Karpas-422 (cell line): ENCODE measurements around the gene MAN1C1. TPM values are rescaled to one million over a fixed set of nuclear protein-coding genes. Genes with fewer than 3 reads are reported as not detected.

Experiments
- DNase-seq: peaks from one replicate; pipeline ENCODE4 v3.0.0-alpha.2; 2015
- H2AFZ ChIP-seq: fragments of 200-600 bp; sonication (generic); 2 replicates; pipeline ENCODE4 v1.6.1; 2014; ENCODE audit warnings: antibody characterized with exemption, low read length, mixed read lengths
- H3K27ac ChIP-seq: fragments of 200-600 bp; sonication (generic); 2 replicates; pipeline ENCODE4 v1.5.1; 2014; ENCODE audit warnings: mild to moderate bottlenecking, low read length, moderate library complexity
- H3K27me3 ChIP-seq: fragments of 200-600 bp; sonication (generic); 2 replicates; pipeline ENCODE4 v1.6.1; 2014; ENCODE audit warnings: low read length, mixed read lengths
- H3K36me3 ChIP-seq: fragments of 200-600 bp; sonication (generic); 2 replicates; pipeline ENCODE4 v1.6.1; 2014; ENCODE audit warnings: low read length, mixed read lengths; ENCODE audit not compliant: insufficient read depth
- H3K4me1 ChIP-seq: fragments of 200-600 bp; sonication (generic); 2 replicates; pipeline ENCODE4 v1.6.1; 2014; ENCODE audit warnings: mild to moderate bottlenecking, low read length, mixed read lengths
- H3K4me2 ChIP-seq: fragments of 200-600 bp; sonication (generic); 2 replicates; pipeline ENCODE4 v1.6.1; 2014; ENCODE audit warnings: low read length, low read depth, mild to moderate bottlenecking; ENCODE audit not compliant: poor library complexity, severe bottlenecking
- H3K4me3 ChIP-seq: fragments of 200-600 bp; sonication (generic); 2 replicates; pipeline ENCODE4 v1.5.1; 2014; ENCODE audit warnings: mild to moderate bottlenecking, antibody characterized with exemption, low read length, mixed read lengths
- H3K79me2 ChIP-seq: fragments of 200-600 bp; sonication (generic); 2 replicates; pipeline ENCODE4 v1.6.1; 2014; ENCODE audit warnings: mild to moderate bottlenecking, low read length, mixed read lengths
- H3K9ac ChIP-seq: fragments of 200-600 bp; sonication (generic); 2 replicates; pipeline ENCODE4 v1.6.0; 2014; ENCODE audit warnings: low read length
- H3K9me2 ChIP-seq: fragments of 200-600 bp; sonication (generic), shearing (Covaris generic); replicated peaks from 2 replicates; pipeline ENCODE4 v1.6.0; 2014; ENCODE audit warnings: mild to moderate bottlenecking, low read length, moderate library complexity; ENCODE audit not compliant: insufficient read depth
- H3K9me3 ChIP-seq: fragments of 300-700, 200-600 bp; sonication (generic); 2 replicates; pipeline ENCODE4 v1.6.1; 2014; ENCODE audit warnings: low read length, mixed read lengths
- H4K20me1 ChIP-seq: fragments of 200-600 bp; sonication (generic); 2 replicates; pipeline ENCODE4 v1.6.1; 2014; ENCODE audit warnings: mild to moderate bottlenecking, antibody characterized with exemption, low read length, low read depth; ENCODE audit not compliant: insufficient read depth
- total RNA-seq: library from RNA; depleted of rRNA; stranded (reverse); fragments of >200 nt; shearing (Covaris generic); gene quantifications from 2 replicates; pipeline ENCODE4 v1.2.3, GENCODE V29; 2014; ENCODE audit warnings: low replicate concordance

Gene MAN1C1
- total RNA-seq, 1 experiment from 2014 or later = not detected

DNA sequence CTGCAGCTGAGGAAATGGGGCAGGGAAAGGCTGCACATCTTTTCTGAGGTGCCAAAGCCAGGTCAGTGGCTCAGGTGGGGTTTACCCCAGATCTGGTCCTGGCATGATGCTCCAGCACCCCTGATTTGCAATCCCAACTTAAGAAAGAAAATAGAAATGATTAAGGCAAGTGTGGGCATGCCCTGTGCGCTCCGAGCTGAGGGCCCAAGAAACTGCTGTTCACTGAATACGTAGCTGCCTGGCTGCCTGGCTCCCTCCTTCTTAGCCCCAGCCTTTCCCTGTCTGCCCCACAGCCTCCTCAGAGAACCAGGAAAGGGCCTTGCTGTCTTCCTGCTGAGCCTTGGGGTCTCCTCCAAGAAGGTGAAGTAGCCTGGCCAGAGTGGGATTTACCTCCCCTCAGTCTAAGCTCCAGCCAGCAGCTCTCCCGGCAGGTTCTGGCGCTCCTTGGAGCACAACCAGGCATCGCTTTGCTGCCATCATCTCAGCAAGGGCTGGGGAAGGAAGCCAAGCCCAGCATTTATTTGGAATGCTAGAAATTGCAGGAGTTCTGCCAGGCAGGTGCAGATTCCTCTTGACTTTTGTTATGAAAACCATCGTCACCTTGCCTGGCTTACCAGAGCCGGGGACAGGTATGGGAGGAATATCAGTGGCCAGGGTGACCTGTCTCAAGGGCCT is 132.1 kb downstream of the MAN1C1 start:
- H3K27me3 ChIP-seq = no peaks in the 10 kb centered on the region
- H3K9me3 ChIP-seq = no peaks in the 10 kb centered on the region
- H3K4me2 ChIP-seq = no peak overlapping the region
- no peak overlapping the region for H3K27ac ChIP-seq
- H4K20me1 ChIP-seq = peaks cover 12% of the 10 kb centered on the region; the same call in 1 of the 2 replicates
- H3K79me2 ChIP-seq = no peaks in the 10 kb centered on the region
- H3K9me2 ChIP-seq = no peaks in the 10 kb centered on the region
- no peak for DNase-seq
- H3K36me3 ChIP-seq = no peaks in the 10 kb centered on the region
- H3K4me1 ChIP-seq = no peaks in the 10 kb centered on the region
- no peak overlapping the region for H2AFZ ChIP-seq
- H3K9ac ChIP-seq = no peak overlapping the region
- no peak overlapping the region for H3K4me3 ChIP-seq

DNA sequence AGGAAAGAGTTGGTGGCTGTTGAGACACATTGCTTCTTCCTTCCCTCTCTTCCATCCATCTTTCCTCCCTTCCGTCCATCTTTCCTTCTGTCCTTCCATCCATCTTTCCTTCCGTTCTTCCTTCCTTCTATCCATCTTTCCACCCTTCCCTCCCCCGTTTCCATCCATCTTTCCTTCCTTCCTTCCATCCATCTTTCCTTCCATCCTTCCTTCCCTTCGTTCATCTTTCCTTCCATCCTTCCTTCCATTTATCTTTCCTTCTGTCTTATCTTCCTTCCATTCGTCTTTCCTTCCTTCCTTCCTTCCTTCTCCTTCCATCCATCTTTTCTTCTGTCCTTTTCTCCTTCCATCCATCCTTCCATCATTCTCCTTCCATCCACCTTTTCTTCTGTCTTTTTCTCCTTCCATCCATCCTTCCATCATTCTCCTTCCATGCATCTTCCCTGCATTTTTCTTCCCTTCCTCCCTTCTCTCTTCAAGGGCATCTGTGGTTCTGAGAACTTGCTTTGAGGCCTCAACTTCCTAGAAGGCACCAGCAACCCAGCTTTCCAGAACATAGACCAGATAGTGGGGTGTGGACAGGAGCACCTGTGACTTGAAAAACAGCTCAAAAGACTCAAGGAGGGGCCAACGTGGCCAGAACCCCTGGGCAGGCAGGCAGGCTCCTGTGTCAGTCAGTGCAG is 134.5 kb downstream of the MAN1C1 start:
- no peaks in the 10 kb centered on the region for H3K4me1 ChIP-seq
- no peaks in the 10 kb centered on the region for H3K27me3 ChIP-seq
- H3K9ac ChIP-seq = no peak overlapping the region
- no peak overlapping the region for H2AFZ ChIP-seq
- H3K36me3 ChIP-seq = no peaks in the 10 kb centered on the region
- H3K79me2 ChIP-seq = no peaks in the 10 kb centered on the region
- DNase-seq = no peak
- peaks cover 12% of the 10 kb centered on the region for H4K20me1 ChIP-seq
- no peaks in the 10 kb centered on the region for H3K9me3 ChIP-seq
- H3K4me3 ChIP-seq = no peak overlapping the region
- H3K27ac ChIP-seq = no peak overlapping the region
- H3K4me2 ChIP-seq = no peak overlapping the region
- H3K9me2 ChIP-seq = no peaks in the 10 kb centered on the region

DNA sequence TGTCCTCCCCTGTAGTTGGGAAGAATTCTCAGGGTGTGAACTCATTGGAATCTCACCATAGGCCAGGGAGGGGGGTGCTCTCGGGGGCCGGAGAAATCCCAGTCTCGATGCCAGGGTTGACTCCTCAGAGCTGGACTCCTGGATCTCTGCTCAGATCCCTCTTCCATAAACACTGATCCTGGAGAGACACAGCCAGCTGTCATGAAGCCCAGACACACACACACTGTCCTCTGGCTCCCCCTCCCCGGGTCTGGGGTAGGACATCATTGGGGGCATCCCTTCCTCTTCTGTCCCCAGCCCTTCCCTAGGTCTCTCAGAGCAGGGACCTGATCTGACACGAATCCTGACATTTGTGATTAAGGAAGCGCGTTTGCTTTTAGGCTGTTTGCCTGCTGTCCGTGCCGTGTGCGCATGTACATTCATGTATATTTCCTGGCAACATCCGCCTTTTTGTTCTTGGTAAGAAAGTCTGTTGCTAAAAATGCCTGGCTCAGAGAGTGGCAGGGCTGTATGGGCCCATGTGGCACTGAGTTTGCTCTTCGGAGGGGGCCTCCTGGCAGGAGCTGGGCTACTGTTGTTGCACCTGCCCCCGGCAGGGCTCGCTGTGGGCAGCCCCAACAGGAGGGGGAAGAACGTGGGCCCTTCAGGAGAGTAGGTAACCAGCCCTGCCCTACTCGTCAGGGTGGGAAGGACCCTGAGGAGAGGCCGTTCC is 138.0 kb downstream of the MAN1C1 start:
- H3K9me2 ChIP-seq = no peaks in the 10 kb centered on the region
- H3K4me1 ChIP-seq = no peaks in the 10 kb centered on the region
- no peak for DNase-seq
- no peak overlapping the region for H3K27ac ChIP-seq
- no peaks in the 10 kb centered on the region for H3K79me2 ChIP-seq
- H2AFZ ChIP-seq = no peak overlapping the region
- H4K20me1 ChIP-seq = peaks cover 2% of the 10 kb centered on the region; the same call in 1 of the 2 replicates
- no peaks in the 10 kb centered on the region for H3K36me3 ChIP-seq
- H3K9ac ChIP-seq = no peak overlapping the region
- no peaks in the 10 kb centered on the region for H3K9me3 ChIP-seq
- H3K4me2 ChIP-seq = no peak overlapping the region
- H3K27me3 ChIP-seq = no peaks in the 10 kb centered on the region
- no peak overlapping the region for H3K4me3 ChIP-seq

DNA sequence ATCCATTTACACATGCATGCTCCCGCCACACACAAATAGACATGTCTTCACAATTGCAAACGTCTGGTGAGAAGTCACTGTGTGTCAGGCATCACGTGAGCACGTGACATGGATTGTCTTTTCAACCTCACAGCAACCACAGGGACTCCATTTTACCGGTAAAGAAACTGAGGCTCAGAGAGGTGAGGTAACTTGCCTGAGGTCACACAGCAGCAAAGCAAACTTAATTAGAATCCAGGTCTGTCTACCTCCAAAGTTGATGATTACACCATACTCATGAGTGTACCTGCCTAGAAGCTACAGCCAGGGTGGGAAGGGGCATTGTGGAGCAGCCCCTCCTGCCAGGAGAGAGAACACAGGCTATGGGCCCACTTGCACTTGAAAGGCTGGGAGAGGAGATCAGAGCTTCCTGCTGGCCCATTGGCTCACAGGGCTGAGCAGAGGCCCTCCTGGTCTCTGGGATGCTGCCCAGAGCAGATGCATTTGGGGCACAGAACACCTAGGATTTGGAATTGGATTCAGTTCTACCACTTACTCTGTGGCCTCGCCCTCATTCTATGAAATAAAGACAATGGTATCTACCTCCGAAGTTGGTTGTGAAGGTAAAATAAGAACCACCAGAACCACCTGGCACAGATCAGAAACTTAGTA is 139.0 kb downstream of the MAN1C1 start:
- no peaks in the 10 kb centered on the region for H3K36me3 ChIP-seq

DNA sequence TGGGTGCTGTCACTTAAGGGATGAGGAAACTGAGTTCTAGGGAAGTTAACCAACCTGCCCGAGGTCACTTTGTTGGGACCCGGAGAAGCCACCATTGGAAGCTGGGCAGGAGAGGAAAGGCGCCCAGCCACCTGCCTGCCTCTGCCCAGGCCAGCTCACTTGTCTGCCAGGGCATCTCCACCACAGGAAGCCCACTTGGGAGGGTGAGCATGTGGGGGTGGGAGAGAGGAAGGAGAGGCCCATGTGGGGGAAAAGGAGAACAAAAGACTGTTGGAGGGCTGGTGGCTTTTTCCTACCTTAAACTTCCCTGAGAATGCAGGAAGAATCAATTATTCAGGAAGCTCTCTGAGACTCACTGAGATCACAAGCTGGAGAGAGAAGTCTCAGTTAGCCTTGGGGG is 139.6 kb downstream of the MAN1C1 start:
- Histone ChIP-seq H3K27ac (no peak overlapping the region), H3K9me2 (no peaks in the 10 kb centered on the region), H3K9me3 (no peaks in the 10 kb centered on the region), H3K79me2 (no peaks in the 10 kb centered on the region), H3K9ac (no peak overlapping the region), H3K4me1 (no peaks in the 10 kb centered on the region; the same call in 1 of the 2 replicates), H3K4me3 (no peak overlapping the region), H3K36me3 (no peaks in the 10 kb centered on the region), H2AFZ (no peak overlapping the region), H3K4me2 (no peak overlapping the region), H3K27me3 (no peaks in the 10 kb centered on the region), H4K20me1 (peaks cover under 1% of the 10 kb centered on the region; the same call in 1 of the 2 replicates)
- DNase-seq = no peak

More for the DNA sequence above, 139.0 kb downstream of the MAN1C1 start:
- H3K27me3 ChIP-seq = no peaks in the 10 kb centered on the region
- H2AFZ ChIP-seq = no peak overlapping the region
- H3K9me2 ChIP-seq = no peaks in the 10 kb centered on the region
- no peaks in the 10 kb centered on the region; the same call in 1 of the 2 replicates for H3K4me1 ChIP-seq
- H3K9ac ChIP-seq = no peak overlapping the region
- H3K9me3 ChIP-seq = no peaks in the 10 kb centered on the region
- no peaks in the 10 kb centered on the region for H3K79me2 ChIP-seq
- no peak overlapping the region for H3K4me2 ChIP-seq
- H3K27ac ChIP-seq = no peak overlapping the region
- DNase-seq = no peak
- H3K4me3 ChIP-seq = no peak overlapping the region
- H4K20me1 ChIP-seq = peaks cover 2% of the 10 kb centered on the region; the same call in 1 of the 2 replicates

DNA sequence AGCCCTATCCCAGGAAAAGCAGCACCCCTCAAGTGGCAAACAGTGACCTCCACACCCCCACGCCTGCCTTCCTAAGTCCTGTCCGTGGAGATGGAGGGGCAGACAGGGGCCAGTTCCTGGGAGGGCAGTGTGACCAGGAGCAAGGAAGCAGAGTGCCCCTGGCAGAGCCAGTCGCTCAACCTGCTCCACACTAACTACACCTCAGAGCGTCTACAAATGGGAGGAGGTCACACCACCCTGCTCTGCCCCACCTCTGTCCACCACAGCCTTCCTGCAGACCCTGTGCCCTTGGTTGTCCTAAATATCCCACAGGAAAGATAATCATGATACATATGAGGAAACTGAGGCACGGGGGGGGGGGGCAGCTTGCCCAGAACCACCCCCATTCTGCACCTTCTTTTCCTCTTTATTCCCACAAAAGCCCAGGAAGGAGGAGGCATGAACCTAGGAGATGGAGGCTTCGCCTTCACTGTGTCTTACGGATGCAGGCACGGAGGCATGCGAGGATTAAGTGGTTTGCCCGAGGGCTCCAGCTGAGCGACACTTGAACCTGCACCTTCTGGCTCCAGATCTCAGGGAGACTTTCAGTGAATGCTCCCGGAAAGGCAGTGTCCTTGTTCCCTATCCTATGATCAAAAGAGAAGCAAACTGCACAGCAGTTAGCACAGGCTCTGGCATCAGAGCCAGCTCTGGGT is 140.7 kb downstream of the MAN1C1 start:
- Histone ChIP-seq H3K4me1 (no peaks in the 10 kb centered on the region; the same call in 1 of the 2 replicates), H3K27ac (no peak overlapping the region), H3K36me3 (no peaks in the 10 kb centered on the region), H3K4me3 (no peak overlapping the region), H3K9me3 (no peaks in the 10 kb centered on the region), H4K20me1 (no peaks in the 10 kb centered on the region; the same call in 1 of the 2 replicates), H2AFZ (no peak overlapping the region), H3K9ac (no peak overlapping the region), H3K27me3 (no peaks in the 10 kb centered on the region), H3K4me2 (no peak overlapping the region), H3K9me2 (no peaks in the 10 kb centered on the region), H3K79me2 (no peaks in the 10 kb centered on the region)
- DNase-seq = no peak

DNA sequence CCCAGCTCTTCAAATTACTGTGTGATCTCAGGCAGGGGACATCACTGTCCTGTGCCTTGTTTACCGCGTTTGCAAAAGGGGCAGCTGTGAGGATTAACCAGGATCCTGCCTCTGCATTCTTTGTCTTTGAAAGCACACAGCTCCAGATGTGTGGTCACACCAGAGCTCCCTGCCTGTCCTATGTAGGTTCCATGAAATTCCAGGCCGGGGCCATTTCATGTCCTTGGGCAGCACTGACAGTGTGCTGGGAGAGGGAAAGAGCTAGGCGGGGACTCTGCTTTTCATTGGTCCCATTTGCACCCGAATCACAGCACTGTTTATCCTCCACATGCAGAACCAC is 141.2 kb downstream of the MAN1C1 start:
- no peak for DNase-seq
- Histone ChIP-seq H3K9me3 (no peaks in the 10 kb centered on the region), H3K36me3 (no peaks in the 10 kb centered on the region), H4K20me1 (no peaks in the 10 kb centered on the region; the same call in 1 of the 2 replicates), H3K4me1 (no peaks in the 10 kb centered on the region; the same call in 1 of the 2 replicates), H3K79me2 (no peaks in the 10 kb centered on the region), H3K27ac (no peak overlapping the region), H3K4me3 (no peak overlapping the region), H3K27me3 (no peaks in the 10 kb centered on the region), H2AFZ (no peak overlapping the region), H3K9ac (no peak overlapping the region), H3K9me2 (no peaks in the 10 kb centered on the region), H3K4me2 (no peak overlapping the region)
